Liver (tissue), 9 donors: ENCODE measurements around the gene DIP2C. TPM values are rescaled to one million over a fixed set of nuclear protein-coding genes. Genes with fewer than 3 reads are reported as not detected.
"Not testable (repeated sequence)": the region's sequence is repeated elsewhere in the genome, so short reads cannot be mapped to it uniquely, and the experiment has no call there.

Experiments used
- DNase-seq: peaks from one replicate; pipeline ENCODE4 v3.0.0-alpha.2; 2017; ENCODE audit warnings: low spot score
- H3K27ac ChIP-seq, 2 donors: one replicate each; pipeline ENCODE4 v1.7.0; 2013; ENCODE audit warnings: inconsistent platforms in 2 of 2, low read length in 2 of 2, control low read depth in 1 of 2, low read depth in 1 of 2, mild to moderate bottlenecking in 1 of 2
- H3K27me3 ChIP-seq, 4 donors: one replicate each; pipeline versions ENCODE4 v1.6.1 to v1.7.0; 2013; ENCODE audit warnings: low read length in 3 of 4, inconsistent platforms in 1 of 4, mild to moderate bottlenecking in 1 of 4, moderate library complexity in 1 of 4; ENCODE audit not compliant: control insufficient read depth in 4 of 4, insufficient read depth in 4 of 4
- H3K36me3 ChIP-seq, 4 donors: one replicate each; pipeline versions ENCODE4 v1.6.1 to v1.7.0; 2013; ENCODE audit warnings: low read length in 3 of 4, mild to moderate bottlenecking in 3 of 4, low read depth in 1 of 4, moderate library complexity in 1 of 4; ENCODE audit not compliant: control insufficient read depth in 4 of 4, insufficient read depth in 3 of 4
- H3K4me1 ChIP-seq, 4 donors: one replicate each; pipeline versions ENCODE4 v1.6.1 to v1.7.0; 2013; ENCODE audit warnings: low read length in 3 of 4, mild to moderate bottlenecking in 3 of 4, moderate library complexity in 1 of 4; ENCODE audit not compliant: control insufficient read depth in 4 of 4, insufficient read depth in 4 of 4
- H3K4me3 ChIP-seq, 3 donors: one replicate each; pipeline versions ENCODE4 v1.6.1 to v1.7.0; 2013; ENCODE audit warnings: low read length in 3 of 3, control low read depth in 1 of 3, low read depth in 1 of 3, mild to moderate bottlenecking in 1 of 3
- H3K9ac ChIP-seq, 2 donors: one replicate each; pipeline ENCODE4 v1.7.0; 2013; ENCODE audit warnings: low read length in 2 of 2, mild to moderate bottlenecking in 2 of 2, moderate library complexity in 2 of 2, control low read depth in 1 of 2, low read depth in 1 of 2
- H3K9me3 ChIP-seq, 4 donors: one replicate each; pipeline versions ENCODE4 v1.6.1 to v1.7.0; 2013; ENCODE audit warnings: low read length in 3 of 4; ENCODE audit not compliant: control insufficient read depth in 4 of 4
- EGR1 ChIP-seq, 2 donors: IDR thresholded peaks; 2 replicates each; pipeline ENCODE4 v1.6.1; 2016 to 2018; ENCODE audit warnings: antibody characterized with exemption in 2 of 2, low read depth in 2 of 2
- FOXA1 ChIP-seq: IDR thresholded peaks from 2 replicates; pipeline ENCODE4 v1.6.1; 2016; ENCODE audit warnings: antibody characterized with exemption
- FOXA2 ChIP-seq: IDR thresholded peaks from 2 replicates; pipeline ENCODE4 v1.6.1; 2016; ENCODE audit warnings: antibody characterized with exemption
- GABPA ChIP-seq, 2 donors: IDR thresholded peaks in 1 of 2; conservative IDR thresholded peaks in 1 of 2; 2 replicates each; pipeline ENCODE4 v1.6.1; 2016; ENCODE audit warnings: antibody characterized with exemption in 2 of 2, mild to moderate bottlenecking in 1 of 2, moderate library complexity in 1 of 2
- HNF4A ChIP-seq, 2 donors: conservative IDR thresholded peaks; 2 replicates each; pipeline ENCODE4 v1.6.1; 2016; ENCODE audit warnings: antibody characterized with exemption in 2 of 2, mild to moderate bottlenecking in 2 of 2
- HNF4G ChIP-seq: IDR thresholded peaks from 2 replicates; pipeline ENCODE4 v1.6.1; 2016; ENCODE audit warnings: antibody characterized with exemption
- JUND ChIP-seq, 2 donors: IDR thresholded peaks; 2 replicates each; pipeline ENCODE4 v1.6.1; 2016; ENCODE audit warnings: antibody characterized with exemption in 2 of 2
- RXRA ChIP-seq, 2 donors: IDR thresholded peaks; 2 replicates each; pipeline ENCODE4 v1.6.1; 2017 to 2018; ENCODE audit warnings: antibody characterized with exemption in 2 of 2, mild to moderate bottlenecking in 1 of 2
- SP1 ChIP-seq: IDR thresholded peaks from 2 replicates; pipeline ENCODE4 v1.6.1; 2018; ENCODE audit warnings: antibody characterized with exemption, mild to moderate bottlenecking
- TAF1 ChIP-seq: conservative IDR thresholded peaks from 2 replicates; pipeline ENCODE4 v1.6.1; 2016; ENCODE audit warnings: antibody characterized with exemption, mild to moderate bottlenecking
- WGBS: extraction: QIAGEN DNeasy Blood & Tissue Kit; methylation state at CpG from one replicate; pipeline ENCODE4 v1.1.7; 2013; 5-methylcytosine and 5-hydroxymethylcytosine counted together
- polyA plus RNA-seq, 2 donors: library from polyadenylated mRNA; stranded (reverse) in 1 of 2; unstranded in 1 of 2; fragments of 200-250 nt in 1 of 2; fragments of >200 nt in 1 of 2; fragmentation: Nextera tagmentation in 1 of 2; extraction: Ambion mirVana in 1 of 2; gene quantifications; one replicate each; pipeline versions ENCODE4 v1.2.1 to v1.2.3, GENCODE V29; 2013 to 2015
- total RNA-seq, 2 donors: library from RNA; depleted of rRNA; stranded (reverse); fragments of >200 nt; gene quantifications; one replicate each; pipeline ENCODE4 v1.2.3, GENCODE V29; 2014
- TF ChIP-seq, protein P1 (sequence below): IDR thresholded peaks from 2 replicates; pipeline ENCODE4 v1.6.1; 2016; ENCODE audit warnings: antibody characterized with exemption, mild to moderate bottlenecking
- TF ChIP-seq, protein P2 (sequence below): IDR thresholded peaks from 2 replicates; pipeline ENCODE4 v1.6.1; 2016; ENCODE audit warnings: antibody characterized with exemption
- TF ChIP-seq, protein P3 (sequence below): fragments of 150-350 bp; IDR thresholded peaks from 2 replicates; pipeline ENCODE4 v1.5.1; 2017; ENCODE audit warnings: improper control_type of control experiment, low read depth, low read length; ENCODE audit not compliant: missing input control
- donor health status: healthy.
- donor health status: healthy.
- donor health status: healthy.
- donor health status: healthy.
- donor health status: healthy.

Gene DIP2C
- total and polyA plus RNA-seq, 4 donors: 4.2 to 12.2 (median 5.7) TPM

DNA sequence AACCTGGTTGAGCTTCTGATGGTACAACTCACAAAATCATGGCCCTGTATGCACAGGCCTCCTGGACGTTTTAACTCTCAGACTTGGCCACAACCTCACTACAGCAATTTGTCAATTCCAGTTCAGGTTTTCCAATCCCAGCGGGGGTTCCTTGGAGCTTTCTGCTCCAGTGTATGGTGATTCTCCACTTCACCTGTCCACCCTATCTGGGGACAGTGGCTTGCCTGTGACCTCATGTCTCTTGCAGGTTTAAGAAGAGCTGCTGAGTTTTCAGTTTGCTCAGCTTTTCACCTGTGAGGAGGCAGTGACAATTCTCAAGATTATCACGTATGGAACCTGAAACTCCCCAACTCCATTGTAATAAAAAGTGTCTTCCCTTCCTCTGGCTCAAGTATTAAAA is 254.1 kb downstream of the DIP2C start (continued):
- TF ChIP-seq, protein P1, sequence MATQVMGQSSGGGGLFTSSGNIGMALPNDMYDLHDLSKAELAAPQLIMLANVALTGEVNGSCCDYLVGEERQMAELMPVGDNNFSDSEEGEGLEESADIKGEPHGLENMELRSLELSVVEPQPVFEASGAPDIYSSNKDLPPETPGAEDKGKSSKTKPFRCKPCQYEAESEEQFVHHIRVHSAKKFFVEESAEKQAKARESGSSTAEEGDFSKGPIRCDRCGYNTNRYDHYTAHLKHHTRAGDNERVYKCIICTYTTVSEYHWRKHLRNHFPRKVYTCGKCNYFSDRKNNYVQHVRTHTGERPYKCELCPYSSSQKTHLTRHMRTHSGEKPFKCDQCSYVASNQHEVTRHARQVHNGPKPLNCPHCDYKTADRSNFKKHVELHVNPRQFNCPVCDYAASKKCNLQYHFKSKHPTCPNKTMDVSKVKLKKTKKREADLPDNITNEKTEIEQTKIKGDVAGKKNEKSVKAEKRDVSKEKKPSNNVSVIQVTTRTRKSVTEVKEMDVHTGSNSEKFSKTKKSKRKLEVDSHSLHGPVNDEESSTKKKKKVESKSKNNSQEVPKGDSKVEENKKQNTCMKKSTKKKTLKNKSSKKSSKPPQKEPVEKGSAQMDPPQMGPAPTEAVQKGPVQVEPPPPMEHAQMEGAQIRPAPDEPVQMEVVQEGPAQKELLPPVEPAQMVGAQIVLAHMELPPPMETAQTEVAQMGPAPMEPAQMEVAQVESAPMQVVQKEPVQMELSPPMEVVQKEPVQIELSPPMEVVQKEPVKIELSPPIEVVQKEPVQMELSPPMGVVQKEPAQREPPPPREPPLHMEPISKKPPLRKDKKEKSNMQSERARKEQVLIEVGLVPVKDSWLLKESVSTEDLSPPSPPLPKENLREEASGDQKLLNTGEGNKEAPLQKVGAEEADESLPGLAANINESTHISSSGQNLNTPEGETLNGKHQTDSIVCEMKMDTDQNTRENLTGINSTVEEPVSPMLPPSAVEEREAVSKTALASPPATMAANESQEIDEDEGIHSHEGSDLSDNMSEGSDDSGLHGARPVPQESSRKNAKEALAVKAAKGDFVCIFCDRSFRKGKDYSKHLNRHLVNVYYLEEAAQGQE: no peak
- TF ChIP-seq JUND (IDR thresholded peaks at IDR 0.05): no peak
- TF ChIP-seq FOXA1: no peak
- TF ChIP-seq, protein P2, sequence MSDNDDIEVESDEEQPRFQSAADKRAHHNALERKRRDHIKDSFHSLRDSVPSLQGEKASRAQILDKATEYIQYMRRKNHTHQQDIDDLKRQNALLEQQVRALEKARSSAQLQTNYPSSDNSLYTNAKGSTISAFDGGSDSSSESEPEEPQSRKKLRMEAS: no peak

DNA sequence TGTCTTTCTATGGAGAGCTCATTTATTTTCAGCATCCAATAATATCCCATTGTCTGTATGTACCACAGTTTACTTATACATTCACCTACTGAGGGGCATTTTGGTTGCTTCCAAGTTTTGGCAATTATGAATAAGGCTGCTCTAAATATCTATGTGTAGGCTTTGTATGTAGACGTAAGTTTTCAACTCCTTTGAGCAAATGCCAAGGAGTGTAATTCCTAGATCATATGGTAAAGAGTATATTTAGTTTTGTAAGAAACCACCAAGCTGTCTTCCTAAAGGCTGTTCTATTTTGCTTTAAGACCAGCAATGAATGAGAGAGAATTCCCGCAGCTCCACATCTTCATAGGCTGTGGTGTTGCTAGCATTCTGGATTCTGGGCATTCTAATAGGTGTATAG is 259.8 kb downstream of the DIP2C start:
- DNase-seq: no peak
- WGBS: 96% methylated on average over 2 of the region's 2 CpGs

DNA sequence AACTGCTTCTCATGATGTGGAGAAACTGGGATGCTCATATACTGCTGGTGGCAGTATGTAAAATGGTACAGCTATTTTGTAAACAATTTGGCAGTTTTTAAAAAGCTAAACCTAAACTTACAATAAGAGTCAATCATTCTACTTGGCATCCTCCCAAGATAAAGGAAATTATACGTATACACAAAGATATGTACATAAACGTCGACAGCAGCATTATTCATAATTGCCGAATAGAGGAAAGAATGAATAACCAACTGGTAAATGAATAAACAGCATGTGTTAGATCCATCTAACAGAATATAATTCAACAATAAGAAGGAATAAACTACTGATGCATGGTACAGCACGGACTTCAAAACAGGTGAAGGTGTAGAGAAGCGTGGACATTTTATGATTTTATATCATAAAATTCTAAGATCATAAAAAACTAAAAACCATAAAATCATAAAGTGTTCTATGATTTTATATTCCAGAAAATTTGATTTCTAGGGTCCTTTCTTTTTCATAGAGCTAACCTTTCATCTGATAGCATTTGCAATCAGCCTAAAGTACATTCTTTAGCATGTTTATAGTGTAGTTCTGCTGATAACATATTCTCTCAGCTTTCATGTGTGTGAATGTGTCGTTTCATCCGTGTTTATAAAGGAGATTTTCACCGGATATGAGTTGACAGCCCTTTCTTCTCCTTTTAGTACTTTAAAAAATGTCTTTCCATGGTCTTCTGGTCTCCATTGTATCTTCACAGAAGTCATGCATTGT is 261.5 kb downstream of the DIP2C start:
- Histone ChIP-seq H3K27ac (no peak overlapping the region), H3K27me3 (no peaks in the 10 kb centered on the region), H3K4me3 (no peak overlapping the region), H3K9me3 (no peaks in the 10 kb centered on the region), H3K4me1 (no peaks in the 10 kb centered on the region), H3K36me3 (no peaks in the 10 kb centered on the region), H3K9ac (no peak overlapping the region)
- 82% methylated on average over 9 of the region's 9 CpGs for WGBS
- DNase-seq: no peak
- TF ChIP-seq JUND (IDR thresholded peaks at IDR 0.05): no peak
- TF ChIP-seq, protein P3, sequence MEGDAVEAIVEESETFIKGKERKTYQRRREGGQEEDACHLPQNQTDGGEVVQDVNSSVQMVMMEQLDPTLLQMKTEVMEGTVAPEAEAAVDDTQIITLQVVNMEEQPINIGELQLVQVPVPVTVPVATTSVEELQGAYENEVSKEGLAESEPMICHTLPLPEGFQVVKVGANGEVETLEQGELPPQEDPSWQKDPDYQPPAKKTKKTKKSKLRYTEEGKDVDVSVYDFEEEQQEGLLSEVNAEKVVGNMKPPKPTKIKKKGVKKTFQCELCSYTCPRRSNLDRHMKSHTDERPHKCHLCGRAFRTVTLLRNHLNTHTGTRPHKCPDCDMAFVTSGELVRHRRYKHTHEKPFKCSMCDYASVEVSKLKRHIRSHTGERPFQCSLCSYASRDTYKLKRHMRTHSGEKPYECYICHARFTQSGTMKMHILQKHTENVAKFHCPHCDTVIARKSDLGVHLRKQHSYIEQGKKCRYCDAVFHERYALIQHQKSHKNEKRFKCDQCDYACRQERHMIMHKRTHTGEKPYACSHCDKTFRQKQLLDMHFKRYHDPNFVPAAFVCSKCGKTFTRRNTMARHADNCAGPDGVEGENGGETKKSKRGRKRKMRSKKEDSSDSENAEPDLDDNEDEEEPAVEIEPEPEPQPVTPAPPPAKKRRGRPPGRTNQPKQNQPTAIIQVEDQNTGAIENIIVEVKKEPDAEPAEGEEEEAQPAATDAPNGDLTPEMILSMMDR: no peak
- TF ChIP-seq GABPA (IDR thresholded peaks at IDR 0.05 in 1 of 2, conservative IDR thresholded peaks at IDR 0.05 in 1 of 2): no peak
- TF ChIP-seq HNF4A (conservative IDR thresholded peaks at IDR 0.05): no peak
- no peak for TF ChIP-seq TAF1
- no peak for TF ChIP-seq RXRA (IDR thresholded peaks at IDR 0.05)
- no peak for TF ChIP-seq FOXA2
- no peak for TF ChIP-seq HNF4G
- no peak for TF ChIP-seq EGR1 (IDR thresholded peaks at IDR 0.05; ENCODE audit: low read depth in 2 of 2)
- no peak for TF ChIP-seq SP1

More for the DNA sequence above, 259.8 kb downstream of the DIP2C start:
- Histone ChIP-seq H3K27ac (no peak overlapping the region), H3K36me3 (no peaks in the 10 kb centered on the region), H3K9me3 (no peaks in the 10 kb centered on the region), H3K27me3 (no peaks in the 10 kb centered on the region), H3K4me1 (no peaks in the 10 kb centered on the region), H3K4me3 (no peak overlapping the region), H3K9ac (no peak overlapping the region)
- TF ChIP-seq EGR1 (IDR thresholded peaks at IDR 0.05; ENCODE audit: low read depth in 2 of 2): no peak
- TF ChIP-seq RXRA (IDR thresholded peaks at IDR 0.05): no peak

DNA sequence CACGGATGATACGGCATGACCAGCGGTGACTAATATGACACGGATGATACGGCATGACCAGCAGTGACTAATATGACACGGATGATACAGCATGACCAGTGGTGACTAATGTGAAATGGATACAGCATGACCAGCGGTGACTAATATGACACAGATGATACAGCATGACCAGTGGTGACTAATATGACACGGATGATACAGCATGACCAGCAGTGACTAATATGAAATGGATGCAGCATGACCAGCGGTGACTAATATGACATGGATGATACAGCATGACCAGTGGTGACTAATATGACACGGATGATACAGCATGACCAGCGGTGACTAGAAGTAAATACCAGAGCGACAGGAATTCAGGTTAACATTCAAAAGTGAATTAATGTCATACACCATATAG is 264.1 kb downstream of the DIP2C start:
- H3K36me3 ChIP-seq, H3K9ac ChIP-seq, H3K27me3 ChIP-seq, H3K9me3 ChIP-seq, DNase-seq, H3K27ac ChIP-seq, H3K4me3 ChIP-seq, H3K4me1 ChIP-seq: not testable (repeated sequence)
- WGBS: 99% methylated on average over 12 of the region's 12 CpGs

DNA sequence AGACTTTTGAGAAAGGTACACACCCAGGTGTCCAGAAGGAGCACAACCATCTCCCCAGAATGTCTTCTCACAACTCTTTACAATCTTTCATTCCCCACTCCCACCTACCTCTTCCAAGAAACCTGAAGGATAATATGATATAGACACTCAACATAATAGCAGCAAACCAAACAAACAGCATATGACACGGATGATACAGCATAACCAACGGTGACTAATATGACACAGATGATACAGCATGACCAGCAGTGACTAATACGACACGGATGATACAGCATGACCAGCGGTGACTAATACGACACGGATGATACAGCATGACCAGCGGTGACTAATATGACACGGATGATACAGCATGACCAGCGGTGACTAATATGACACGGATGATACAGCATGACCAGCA is 264.7 kb downstream of the DIP2C start:
- H3K9ac ChIP-seq, H3K27me3 ChIP-seq, DNase-seq, H3K9me3 ChIP-seq, H3K36me3 ChIP-seq, H3K4me1 ChIP-seq, H3K27ac ChIP-seq, H3K4me3 ChIP-seq: not testable (repeated sequence)
- 94% methylated on average over 10 of the region's 11 CpGs for WGBS
